ENCODE measurements around the gene ZNF280C. TPM values are rescaled to one million over a fixed set of nuclear protein-coding genes. Genes with fewer than 3 reads are reported as not detected.

The ZNF280C gene
- total RNA-seq, 1 donor from 2014 or later: 7.4 TPM

GRCh38 chrX:130260316-130260715 lies 8.4 kb downstream of the ZNF280C start:
- Mint-ChIP-seq H3K36me3 (ENCODE audit: low read depth, unreplicated experiment) (no peaks in the 10 kb centered on the region), H3K4me1 (ENCODE audit: unreplicated experiment) (no peaks in the 10 kb centered on the region), H3K9me3 (ENCODE audit: unreplicated experiment) (no peaks in the 10 kb centered on the region), H3K27ac (ENCODE audit: unreplicated experiment) (no peak overlapping the region), H3K4me3 (ENCODE audit: unreplicated experiment) (no peak overlapping the region), H3K27me3 (ENCODE audit: unreplicated experiment) (no peaks in the 10 kb centered on the region)
- no peak for DNase-seq (ENCODE audit: low spot score)
- TF ChIP-seq CTCF (IDR thresholded peaks at IDR 0.05; ENCODE audit: unreplicated experiment): no peak

- Mint-ChIP-seq H3K27me3 (ENCODE audit: unreplicated experiment) (peaks cover 2% of the 10 kb centered on the region), H3K36me3 (ENCODE audit: low read depth, unreplicated experiment) (no peaks in the 10 kb centered on the region), H3K27ac (ENCODE audit: unreplicated experiment) (no peak overlapping the region), H3K4me1 (ENCODE audit: unreplicated experiment) (no peaks in the 10 kb centered on the region), H3K4me3 (ENCODE audit: unreplicated experiment) (no peak overlapping the region), H3K9me3 (ENCODE audit: unreplicated experiment) (no peaks in the 10 kb centered on the region)
- DNase-seq (ENCODE audit: low spot score): no peak
- no peak for TF ChIP-seq CTCF (IDR thresholded peaks at IDR 0.05; ENCODE audit: unreplicated experiment)
Observed at GRCh38 chrX:130253916-130254315, 14.8 kb downstream of the ZNF280C start.

- H3K36me3 Mint-ChIP-seq (ENCODE audit: low read depth, unreplicated experiment): no peaks in the 10 kb centered on the region
- H3K9me3 Mint-ChIP-seq (ENCODE audit: unreplicated experiment): no peaks in the 10 kb centered on the region
- H3K27me3 Mint-ChIP-seq (ENCODE audit: unreplicated experiment): peaks cover 4% of the 10 kb centered on the region
- no peaks in the 10 kb centered on the region for H3K4me1 Mint-ChIP-seq (ENCODE audit: unreplicated experiment)
- H3K4me3 Mint-ChIP-seq (ENCODE audit: unreplicated experiment): no peak overlapping the region
- DNase-seq (ENCODE audit: low spot score): no peak
- H3K27ac Mint-ChIP-seq (ENCODE audit: unreplicated experiment): no peak overlapping the region
- TF ChIP-seq CTCF (IDR thresholded peaks at IDR 0.05; ENCODE audit: unreplicated experiment): no peak
Observed at GRCh38 chrX:130251671-130252070, 17.0 kb downstream of the ZNF280C start.

GRCh38 chrX:130247996-130248395 lies 20.7 kb downstream of the ZNF280C start:
- H3K36me3 Mint-ChIP-seq (ENCODE audit: low read depth, unreplicated experiment): no peaks in the 10 kb centered on the region
- H3K9me3 Mint-ChIP-seq (ENCODE audit: unreplicated experiment): no peaks in the 10 kb centered on the region
- DNase-seq (ENCODE audit: low spot score): no peak
- no peak overlapping the region for H3K27ac Mint-ChIP-seq (ENCODE audit: unreplicated experiment)
- H3K27me3 Mint-ChIP-seq (ENCODE audit: unreplicated experiment): peaks cover 4% of the 10 kb centered on the region
- H3K4me3 Mint-ChIP-seq (ENCODE audit: unreplicated experiment): no peak overlapping the region
- TF ChIP-seq CTCF (IDR thresholded peaks at IDR 0.05; ENCODE audit: unreplicated experiment): no peak
- no peaks in the 10 kb centered on the region for H3K4me1 Mint-ChIP-seq (ENCODE audit: unreplicated experiment)

- H3K36me3 Mint-ChIP-seq (ENCODE audit: low read depth, unreplicated experiment): no peaks in the 10 kb centered on the region
Observed at GRCh38 chrX:130246084-130246483, 22.6 kb downstream of the ZNF280C start.

More at GRCh38 chrX:130246084-130246483, 22.6 kb downstream of the ZNF280C start:
- Mint-ChIP-seq H3K4me3 (ENCODE audit: unreplicated experiment) (no peak overlapping the region), H3K9me3 (ENCODE audit: unreplicated experiment) (no peaks in the 10 kb centered on the region), H3K4me1 (ENCODE audit: unreplicated experiment) (no peaks in the 10 kb centered on the region), H3K27ac (ENCODE audit: unreplicated experiment) (no peak overlapping the region), H3K27me3 (ENCODE audit: unreplicated experiment) (peaks cover 4% of the 10 kb centered on the region)
- DNase-seq (ENCODE audit: low spot score): no peak
- no peak for TF ChIP-seq CTCF (IDR thresholded peaks at IDR 0.05; ENCODE audit: unreplicated experiment)

All from endothelial cell (in vitro differentiated cells).